Right lobe of liver (tissue), 6 donors: ENCODE data around the gene USP40. TPM values are rescaled to one million over a fixed set of nuclear protein-coding genes. Genes with fewer than 3 reads are reported as not detected.

ENCODE experiments used
- ATAC-seq, 4 donors: fragments of 200-7000 bp; cut with Tn5 transposase; one replicate each; pipeline ENCODE4 v1.9.1; 2020; ENCODE audit warnings: mild to moderate bottlenecking in 4 of 4, moderate library complexity in 4 of 4
- DNase-seq, 3 donors: peaks; one replicate each; pipeline ENCODE4 v3.0.0-alpha.2; 2020
- H3K27ac ChIP-seq, 3 donors: fragments of 200-600 bp; one replicate each; pipeline ENCODE4 v1.8.0; 2022
- H3K27me3 ChIP-seq, 2 donors: fragments of 200-600 bp; one replicate each; pipeline ENCODE4 v1.8.0; 2022
- H3K36me3 ChIP-seq, 4 donors: fragments of 200-600 bp; sonication (generic) in 1 of 4; one replicate each; pipeline versions ENCODE4 v1.5.1 to v1.8.0; 2017 to 2022; ENCODE audit warnings: control low read depth in 1 of 4
- H3K4me1 ChIP-seq, 4 donors: fragments of 200-600 bp; sonication (generic) in 1 of 4; one replicate each; pipeline versions ENCODE4 v1.5.1 to v1.8.0; 2017 to 2022; ENCODE audit warnings: control low read depth in 1 of 4
- H3K4me3 ChIP-seq, 3 donors: fragments of 200-600 bp; one replicate each; pipeline ENCODE4 v1.8.0; 2022
- H3K9me3 ChIP-seq, 4 donors: fragments of 200-600 bp; sonication (generic) in 1 of 4; one replicate each; pipeline versions ENCODE4 v1.5.1 to v1.8.0; 2017 to 2022; ENCODE audit warnings: control low read depth in 1 of 4
- CTCF ChIP-seq, 4 donors: fragments of 200-600 bp in 3 of 4; fragments of 450-650 bp in 1 of 4; IDR thresholded peaks; one replicate each; pipeline versions ENCODE4 v1.5.1 to v1.8.0; 2016 to 2022; ENCODE audit warnings: antibody characterized with exemption in 4 of 4, mild to moderate bottlenecking in 2 of 4
- POLR2A ChIP-seq: fragments of 450-650 bp; IDR thresholded peaks from one replicate; pipeline ENCODE4 v1.6.1; 2017; ENCODE audit warnings: antibody characterized with exemption, mild to moderate bottlenecking
- WGBS: methylation state at CpG from one replicate; pipeline ENCODE4 v1.1.6; 2018; ENCODE audit warnings: low coverage, low lambda C conversion rate; ENCODE audit not compliant: insufficient coverage; ENCODE audit errors: missing lambda C conversion rate; 5-methylcytosine and 5-hydroxymethylcytosine counted together
- intact Hi-C, 2 donors: fragments of 100-400 bp; cut with DNase I; formaldehyde crosslinking; loops; one replicate each; pipeline versions ENCODE4 v1.11.2 to v1.14.1; 2022
- total RNA-seq, 6 experiments: library from RNA; depleted of rRNA in 2 of 6; stranded (reverse); fragments of >200 nt in 2 of 6; fragmentation: NEBNext Ultra II Directional in 3 of 6; extraction: Animal tissue kit (Norgen Biotek cat#: 25700) in 3 of 6; gene quantifications; one replicate each; pipeline versions ENCODE4 v1.1.0 to v1.2.4, GENCODE V29; 2016 to 2023
- donor health status: DM: no; HTN: yes; CAD: no.
- donor health status: DM: no; HTN: no; CAD: no.
- donor health status: DM: no; HTN: no; CAD: no.
- donor health status: DM: no; HTN: yes; CAD: no.
- donor health status: DM: no; HTN: yes; CAD: no.

Gene USP40
- total RNA-seq, 6 experiments from 2014 or later: 19.9 to 38.8 (median 27.0) TPM

GRCh38 chr2:233433794-233434193, 132.8 kb downstream of the USP40 start:
- H3K27ac ChIP-seq: no peak overlapping the region
- TF ChIP-seq POLR2A: no peak
- no peak for TF ChIP-seq CTCF (IDR thresholded peaks at IDR 0.05)
- 93% methylated on average over 1 of the region's 1 CpG for WGBS
- no peak for ATAC-seq
- no peak overlapping the region for H3K4me3 ChIP-seq
- peaks cover 0 to 24% (median 2%) of the 10 kb centered on the region in 4 donors for H3K36me3 ChIP-seq
- H3K9me3 ChIP-seq: no peaks in the 10 kb centered on the region
- no peaks in the 10 kb centered on the region for H3K27me3 ChIP-seq
- no peak for DNase-seq
- no peaks in the 10 kb centered on the region for H3K4me1 ChIP-seq
- intact Hi-C loops: no loop called here

GRCh38 chr2:233433029-233433428, 133.6 kb downstream of the USP40 start:
- no peak for ATAC-seq
- Histone ChIP-seq H3K9me3 (no peaks in the 10 kb centered on the region), H3K4me3 (no peak overlapping the region), H3K27ac (no peak overlapping the region), H3K36me3 (peaks cover 0 to 20% (median 2%) of the 10 kb centered on the region in 4 donors), H3K4me1 (no peaks in the 10 kb centered on the region), H3K27me3 (no peaks in the 10 kb centered on the region)
- WGBS: 100% methylated on average over 2 of the region's 2 CpGs
- TF ChIP-seq CTCF (IDR thresholded peaks at IDR 0.05) (no peak), POLR2A (no peak)
- intact Hi-C loops: no loop called here
- no peak for DNase-seq

- no peak overlapping the region for H3K4me3 ChIP-seq
- no peaks in the 10 kb centered on the region for H3K36me3 ChIP-seq
- ATAC-seq: no peak
- no peaks in the 10 kb centered on the region for H3K27me3 ChIP-seq
- intact Hi-C loops: no loop called here
- H3K4me1 ChIP-seq: no peaks in the 10 kb centered on the region
- TF ChIP-seq CTCF (IDR thresholded peaks at IDR 0.05): no peak
- no peak for TF ChIP-seq POLR2A
- H3K27ac ChIP-seq: no peak overlapping the region
- 100% methylated on average over 1 of the region's 1 CpG for WGBS
- no peak for DNase-seq
- H3K9me3 ChIP-seq: no peaks in the 10 kb centered on the region
These were observed 135.9 kb downstream of the USP40 start for GRCh38 chr2:233430651-233431050.

GRCh38 chr2:233430081-233430480, 136.5 kb downstream of the USP40 start:
- no peaks in the 10 kb centered on the region for H3K27me3 ChIP-seq
- no peak for DNase-seq
- TF ChIP-seq CTCF (IDR thresholded peaks at IDR 0.05): no peak
- no peak for TF ChIP-seq POLR2A

More at GRCh38 chr2:233430081-233430480, 136.5 kb downstream of the USP40 start:
- intact Hi-C loops: no loop called here
- Histone ChIP-seq H3K27ac (no peak overlapping the region), H3K36me3 (no peaks in the 10 kb centered on the region), H3K4me3 (no peak overlapping the region), H3K4me1 (no peaks in the 10 kb centered on the region), H3K9me3 (no peaks in the 10 kb centered on the region)
- 76% methylated on average over 4 of the region's 4 CpGs for WGBS
- ATAC-seq: no peak
